Activated effector memory CD4-positive, alpha-beta T cell treated with Interleukin-2 at 50 U/mL for 16 hours (primary cell): ENCODE results near the gene SNRNP200.
A peak's percentile ranks its signal among the peaks of the same experiment; 100 is the strongest.

Source experiments
- DNase-seq: peaks from one replicate; pipeline ENCODE4 v3.0.0-alpha.2; 2020

SNRNP200 gene

GRCh38 chr2:96305091-96305978 lies at the start of gene SNRNP200:
Gene SNRNP200, minus strand, starts transcription at chr2:96305546. Its CDS starts 109 bp downstream, at chr2:96305437.
- DNase-seq, result peak; percentile 85

DNA sequence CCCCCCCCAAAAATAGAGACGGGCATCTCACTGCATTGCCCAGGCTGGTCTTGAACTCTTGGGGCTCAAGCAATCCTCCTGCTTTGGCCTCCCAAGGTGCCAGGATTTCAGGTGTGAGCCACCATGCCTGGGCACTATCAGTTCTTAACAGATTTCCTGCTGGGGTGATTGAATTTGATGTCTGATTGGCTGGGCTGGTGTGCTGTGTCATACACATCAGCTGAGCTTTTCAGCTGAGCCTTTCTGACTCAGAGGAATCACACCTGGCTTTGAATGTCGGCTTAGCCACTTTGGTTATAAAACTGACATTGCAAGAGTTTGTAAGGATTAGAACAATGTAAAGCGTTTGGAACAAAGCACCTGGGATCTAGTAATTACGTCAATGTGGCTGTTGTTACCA lies 49.1 kb upstream of the SNRNP200 start:
- DNase-seq, result no peak

GRCh38 chr2:96353606-96354101 lies 48.3 kb upstream of the SNRNP200 start:
- no peak for DNase-seq

GRCh38 chr2:96353032-96353561 lies 47.8 kb upstream of the SNRNP200 start:
- no peak for DNase-seq

DNA sequence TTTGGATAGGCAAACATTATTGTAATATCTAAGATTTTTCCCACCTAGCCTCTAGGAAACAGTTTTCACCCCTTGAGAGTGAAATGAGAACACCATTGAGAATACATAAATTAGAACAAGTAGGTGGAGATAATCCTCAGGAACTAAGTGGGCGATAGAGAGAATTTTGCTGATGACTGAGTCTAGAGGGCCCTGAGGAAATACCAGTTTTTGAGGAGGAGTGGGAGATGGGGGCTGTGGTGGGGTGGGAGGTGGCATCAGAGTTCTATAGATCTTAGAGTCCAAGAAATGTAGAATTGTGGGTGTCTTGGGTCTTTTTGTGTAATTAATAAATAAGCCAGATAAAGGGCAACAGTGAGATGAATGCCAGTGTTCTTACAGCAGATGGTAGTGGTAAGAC lies 42.0 kb upstream of the SNRNP200 start:
- no peak for DNase-seq

- DNase-seq, result no peak
Measured at GRCh38 chr2:96345868-96346462, 40.6 kb upstream of the SNRNP200 start.

GRCh38 chr2:96345438-96345837 lies 40.1 kb upstream of the SNRNP200 start:
- no peak for DNase-seq

GRCh38 chr2:96344011-96344410 lies 38.7 kb upstream of the SNRNP200 start:
- peak; percentile 56 for DNase-seq

GRCh38 chr2:96342085-96342484 lies 36.7 kb upstream of the SNRNP200 start:
- DNase-seq, result peak; percentile 57

DNA sequence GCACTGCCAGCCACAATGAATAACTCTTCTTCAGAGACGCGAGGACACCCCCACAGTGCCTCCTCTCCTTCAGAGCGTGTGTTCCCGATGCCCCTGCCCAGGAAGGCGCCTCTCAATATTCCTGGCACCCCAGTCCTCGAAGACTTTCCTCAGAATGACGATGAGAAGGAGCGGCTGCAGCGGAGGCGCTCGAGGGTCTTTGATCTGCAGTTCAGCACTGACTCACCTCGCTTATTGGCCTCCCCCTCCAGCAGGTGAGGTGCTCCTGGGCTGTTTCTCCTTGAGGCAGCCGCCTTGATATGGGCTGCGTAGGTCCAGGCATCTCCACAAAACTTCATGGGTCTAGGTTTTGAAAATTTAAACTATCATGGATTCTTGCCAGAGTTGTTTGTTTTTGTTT lies 36.3 kb upstream of the SNRNP200 start:
- no peak for DNase-seq

DNA sequence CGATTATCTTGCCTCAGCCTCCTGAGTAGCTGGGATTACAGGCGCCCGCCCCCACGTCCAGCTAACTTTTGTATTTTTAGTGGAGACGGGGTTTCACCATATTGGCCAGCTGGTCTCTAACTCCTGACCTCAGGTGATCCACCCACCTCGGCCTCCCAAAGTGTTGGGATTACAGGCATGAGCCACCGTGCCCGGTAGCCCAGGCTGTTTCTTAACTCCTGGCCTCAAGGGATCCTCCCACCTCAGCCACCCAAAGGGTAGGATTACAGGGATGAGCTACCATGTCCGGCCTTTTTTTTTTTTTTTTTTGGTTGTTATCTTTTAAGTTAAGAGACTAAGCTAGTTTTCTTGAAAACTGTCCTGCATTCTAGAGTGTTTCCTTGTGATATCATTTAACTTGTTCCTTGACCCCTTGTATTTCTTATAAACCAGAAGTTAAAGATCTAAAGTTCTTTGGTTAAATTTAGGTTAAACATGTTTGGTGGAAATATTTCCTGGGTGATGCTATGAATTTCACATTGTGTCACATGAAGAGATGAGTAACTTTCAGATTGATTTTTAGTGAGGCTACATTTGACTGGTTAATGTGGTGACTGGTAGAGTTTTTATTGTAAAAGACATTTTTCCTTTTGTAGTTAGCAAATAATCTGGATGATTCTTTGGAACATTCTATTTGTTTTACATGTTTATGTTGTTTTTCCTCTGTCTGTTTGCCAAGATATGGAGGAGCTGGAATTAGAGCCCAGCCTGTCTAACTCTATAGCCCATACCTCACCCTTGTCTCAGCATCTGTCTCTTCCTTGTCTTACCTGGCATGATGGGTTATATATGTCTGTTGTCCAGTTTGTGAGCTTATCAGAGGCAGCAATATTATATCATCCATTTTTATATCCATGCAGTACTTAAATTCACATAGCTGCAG lies 35.4 kb upstream of the SNRNP200 start:
- DNase-seq, result no peak

DNA sequence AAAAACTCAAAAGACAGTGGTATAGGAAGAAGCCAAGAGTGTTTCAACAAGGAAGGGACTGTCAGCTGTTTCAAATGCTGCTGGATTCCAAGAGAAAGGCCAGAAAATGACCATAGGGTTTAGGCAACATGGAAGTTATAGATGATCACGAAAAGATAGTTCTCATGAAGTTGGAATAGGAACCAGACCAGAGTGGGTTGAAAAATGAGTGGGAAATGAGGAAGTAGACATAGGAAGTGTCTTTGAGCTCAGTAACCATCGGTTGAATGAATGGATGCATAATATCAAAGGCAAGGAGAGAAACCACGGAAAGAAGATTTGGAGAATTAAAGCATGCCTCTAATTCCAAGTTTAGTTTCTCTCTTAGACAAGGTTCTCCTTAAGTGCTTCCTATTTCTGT lies 31.5 kb upstream of the SNRNP200 start:
- no peak for DNase-seq

DNA sequence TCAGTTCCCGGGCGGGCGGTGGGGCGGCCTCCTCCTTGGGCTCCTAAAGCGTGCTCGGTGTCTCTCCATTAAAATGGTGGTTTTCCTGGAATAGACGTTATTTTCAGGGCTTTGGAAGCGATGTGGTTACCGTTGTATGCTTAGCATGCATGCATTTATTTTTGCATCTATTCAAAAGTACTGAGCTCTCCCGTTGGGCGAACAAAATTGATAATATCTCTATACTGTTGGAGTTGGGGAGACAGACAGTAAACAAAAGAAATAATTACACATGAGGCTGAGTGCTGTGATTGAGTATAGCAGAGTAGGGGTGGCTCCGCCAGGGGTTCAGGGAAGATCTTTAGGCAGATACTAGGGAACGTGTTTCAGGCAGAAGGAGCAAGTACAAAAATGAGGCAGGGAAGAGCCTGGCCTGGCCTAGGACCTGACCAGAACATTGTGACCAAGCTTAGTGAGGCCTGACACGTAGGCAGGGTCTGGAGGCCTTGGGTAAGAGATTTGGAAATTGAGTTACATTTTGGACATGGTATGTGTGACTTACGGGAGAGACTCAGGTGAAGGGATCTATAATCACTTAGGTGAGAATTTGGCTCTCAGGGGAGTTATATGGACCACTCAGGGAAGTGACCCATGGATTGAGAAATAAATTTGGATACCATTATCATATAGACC lies 30.9 kb upstream of the SNRNP200 start:
- DNase-seq, result no peak

DNA sequence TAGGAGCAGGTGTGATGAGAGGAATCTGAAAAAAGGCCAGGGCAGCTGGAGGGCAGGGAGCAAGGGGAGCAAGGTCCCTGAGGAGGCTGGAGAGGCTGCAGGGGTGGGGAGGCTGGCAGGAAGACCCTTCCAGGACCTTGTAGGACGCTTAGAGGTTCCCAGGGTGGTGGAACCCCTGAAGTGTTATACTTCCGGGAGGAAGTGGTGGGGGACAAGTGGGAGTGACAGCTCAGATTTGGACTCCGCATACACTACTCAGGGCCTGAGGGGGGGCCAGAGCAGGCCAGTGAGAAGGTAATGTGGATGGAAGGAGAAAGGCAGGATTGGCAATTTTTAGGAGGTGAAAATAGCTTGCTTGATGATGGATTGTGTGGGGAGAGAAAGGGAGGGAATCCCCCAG lies 28.4 kb upstream of the SNRNP200 start:
- no peak for DNase-seq

GRCh38 chr2:96330407-96330806 lies 25.1 kb upstream of the SNRNP200 start:
- DNase-seq, result no peak

DNA sequence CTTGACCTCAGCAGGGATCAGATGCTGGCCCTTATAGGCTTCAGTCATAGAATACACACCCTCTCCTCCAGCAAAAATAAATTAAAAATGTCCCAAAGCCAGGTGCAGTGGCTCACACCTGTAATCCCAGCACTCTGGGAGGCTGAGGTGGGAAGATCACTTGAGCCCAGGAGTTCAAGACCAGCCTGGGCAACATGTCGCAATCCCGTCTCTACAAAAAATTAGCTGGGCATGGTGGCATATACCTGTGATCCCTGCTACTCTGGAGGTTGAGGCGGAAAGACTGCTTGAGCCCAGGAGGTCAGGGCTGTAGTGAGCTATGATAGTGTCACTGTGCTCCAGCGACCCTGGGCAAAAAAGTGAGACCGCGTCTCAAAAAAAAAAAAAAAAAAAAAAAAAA lies 24.5 kb upstream of the SNRNP200 start:
- no peak for DNase-seq

DNA sequence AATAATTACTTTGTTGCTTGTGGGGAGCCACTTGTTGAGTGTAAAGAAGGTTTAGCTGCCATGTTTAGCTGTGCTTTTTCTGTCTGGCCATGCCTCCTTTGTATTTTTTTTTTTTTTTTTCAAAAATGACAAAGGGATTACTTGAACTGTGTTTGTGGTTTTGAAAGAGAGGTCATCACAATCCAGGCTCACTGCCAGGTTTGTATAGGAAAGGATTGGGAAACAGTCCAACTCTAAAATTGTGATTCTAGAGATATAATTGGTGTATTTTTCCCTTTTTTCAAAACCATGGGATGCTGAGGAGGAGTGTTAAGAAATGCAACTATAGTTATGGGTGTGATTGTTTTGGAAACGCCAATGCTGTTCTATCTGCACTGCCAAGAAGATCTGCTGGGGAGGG lies 24.1 kb upstream of the SNRNP200 start:
- DNase-seq, result no peak

- no peak for DNase-seq
Measured at GRCh38 chr2:96326990-96327820, 21.9 kb upstream of the SNRNP200 start.

DNA sequence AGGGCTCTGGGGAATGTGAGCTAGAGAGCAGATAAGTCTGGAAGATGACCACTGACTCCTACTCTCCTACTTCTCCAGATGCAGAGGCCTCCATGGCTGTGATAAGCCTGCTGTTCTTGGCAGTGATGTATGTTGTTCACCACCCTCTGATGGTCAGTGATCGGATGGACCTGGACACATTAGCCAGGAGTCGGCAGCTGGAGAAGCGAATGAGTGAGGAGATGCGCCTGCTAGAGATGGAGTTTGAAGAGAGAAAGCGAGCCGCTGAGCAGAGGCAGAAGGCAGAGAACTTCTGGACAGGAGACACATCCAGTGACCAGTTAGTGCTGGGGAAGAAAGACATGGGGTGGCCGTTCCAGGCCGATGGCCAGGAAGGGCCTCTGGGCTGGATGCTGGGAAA lies 21.2 kb upstream of the SNRNP200 start:
- DNase-seq, result no peak

DNA sequence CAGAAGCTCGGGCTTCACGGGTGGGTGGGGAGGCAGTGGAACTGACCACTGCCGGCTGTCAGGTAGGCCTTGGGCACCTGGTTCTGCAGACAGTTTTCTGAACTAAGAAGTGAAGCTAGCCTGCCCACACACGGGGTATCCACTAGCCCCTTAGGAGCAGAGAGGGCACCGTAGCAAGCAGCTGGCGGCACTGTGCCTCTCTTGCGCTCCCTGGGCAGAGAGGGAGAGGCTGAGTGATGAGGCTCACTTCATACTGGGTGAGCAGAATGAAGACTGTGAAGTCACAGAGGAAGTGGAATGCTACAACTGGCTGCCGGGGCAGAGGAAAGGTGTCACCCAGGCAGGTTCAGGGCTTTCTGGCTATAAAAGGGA lies 20.5 kb upstream of the SNRNP200 start:
- peak; percentile 57 for DNase-seq
